Activated gamma-delta T cell treated with Interleukin-2 at 50 U/mL for 16 hours (primary cell): Measurements from ENCODE around the gene POTEE.
"Not testable (repeated sequence)": the region's sequence is repeated elsewhere in the genome, so short reads cannot be mapped to it uniquely, and the experiment has no call there.

Experiments used
- DNase-seq: peaks from one replicate; pipeline ENCODE4 v3.0.0-alpha.2; 2020

The POTEE gene

GRCh38 chr2:131209030-131209772, at the start of gene POTEE:
Gene POTEE, plus strand, starts transcription at chr2:131209536. Its CDS starts 8,867 bp downstream, at chr2:131218403.
- not testable (repeated sequence) for DNase-seq

DNA sequence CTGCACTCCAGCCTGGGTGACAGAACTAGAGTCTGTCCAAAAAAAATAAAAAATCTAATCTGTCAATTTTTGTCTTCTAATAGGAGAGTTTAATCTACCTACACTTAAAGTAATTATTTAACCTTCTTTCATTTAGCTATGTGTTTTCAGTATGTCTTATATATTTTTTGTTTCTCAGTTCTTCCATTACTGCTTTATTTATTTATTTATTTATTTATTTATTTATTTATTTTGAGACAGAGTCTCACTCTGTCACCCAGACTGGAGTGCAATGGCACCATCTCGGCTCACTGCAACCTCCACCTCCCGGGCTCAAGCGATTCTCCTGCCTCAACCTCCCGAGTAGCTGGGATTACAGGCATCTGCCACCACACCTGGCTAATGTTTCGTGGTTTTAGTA, 43.8 kb upstream of the POTEE start:
- DNase-seq: not testable (repeated sequence)

- DNase-seq: no peak
Measured at GRCh38 chr2:131168538-131168937, 40.8 kb upstream of the POTEE start.

DNA sequence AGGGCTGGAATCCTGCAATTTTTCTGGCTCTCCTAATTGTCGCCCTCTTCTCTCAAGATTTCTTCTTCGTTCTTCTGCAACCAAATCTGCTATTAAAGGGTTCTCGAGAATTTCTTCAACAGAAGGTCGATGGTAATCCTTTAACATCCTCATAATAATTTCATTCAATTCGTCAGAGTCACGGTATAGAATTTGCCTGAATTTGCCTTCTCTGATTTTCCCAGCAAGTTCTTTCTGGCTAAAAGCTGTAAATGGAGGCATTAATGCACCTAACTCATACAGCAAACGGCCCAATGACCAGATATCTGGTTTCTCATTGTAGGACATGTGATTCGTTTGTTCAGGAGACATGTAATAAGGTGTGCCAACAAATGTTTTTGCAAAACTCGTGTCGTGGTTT, 31.3 kb upstream of the POTEE start:
- DNase-seq: not testable (repeated sequence)

GRCh38 chr2:131178721-131179418, 30.5 kb upstream of the POTEE start:
- DNase-seq: not testable (repeated sequence)

DNA sequence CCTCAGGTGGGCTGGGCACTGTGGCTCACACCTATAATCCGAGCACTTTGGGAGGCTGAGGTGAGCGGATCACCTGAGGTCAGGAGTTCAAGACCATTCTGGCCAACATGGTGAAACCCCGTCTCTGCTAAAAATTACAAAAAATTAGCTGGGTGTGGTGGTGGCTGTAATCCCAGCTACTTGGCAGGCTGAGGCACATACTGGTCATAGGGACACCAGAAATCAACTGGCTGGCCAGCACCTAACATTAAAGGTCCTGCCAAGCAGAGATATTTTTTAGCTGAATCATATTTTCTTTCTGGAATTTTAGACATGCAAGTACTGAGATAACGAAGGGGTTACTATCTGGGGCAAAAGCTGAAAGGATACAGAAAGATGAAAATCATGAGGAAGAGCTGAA, 27.9 kb upstream of the POTEE start:
- not testable (repeated sequence) for DNase-seq

DNA sequence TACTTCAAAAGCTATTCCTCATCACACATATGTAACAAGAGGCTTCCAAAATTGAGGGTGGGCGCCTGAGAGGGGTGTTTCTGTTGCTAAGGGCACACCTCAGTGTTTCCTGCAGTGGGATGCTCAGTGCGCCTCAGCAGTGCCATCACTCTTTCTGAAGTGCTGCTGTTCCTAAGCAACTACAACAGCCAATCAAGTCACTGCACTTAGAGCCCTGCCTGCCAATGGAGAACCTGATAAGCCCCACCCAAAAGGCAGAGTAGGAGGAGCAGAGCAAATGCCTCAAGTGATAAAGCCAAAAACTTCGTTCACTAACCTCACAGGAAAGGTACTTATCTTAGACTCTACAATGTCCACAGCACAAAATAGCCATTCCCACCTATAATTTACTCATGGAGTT, 15.9 kb upstream of the POTEE start:
- not testable (repeated sequence) for DNase-seq

GRCh38 chr2:131196186-131196585, 13.2 kb upstream of the POTEE start:
- not testable (repeated sequence) for DNase-seq

DNA sequence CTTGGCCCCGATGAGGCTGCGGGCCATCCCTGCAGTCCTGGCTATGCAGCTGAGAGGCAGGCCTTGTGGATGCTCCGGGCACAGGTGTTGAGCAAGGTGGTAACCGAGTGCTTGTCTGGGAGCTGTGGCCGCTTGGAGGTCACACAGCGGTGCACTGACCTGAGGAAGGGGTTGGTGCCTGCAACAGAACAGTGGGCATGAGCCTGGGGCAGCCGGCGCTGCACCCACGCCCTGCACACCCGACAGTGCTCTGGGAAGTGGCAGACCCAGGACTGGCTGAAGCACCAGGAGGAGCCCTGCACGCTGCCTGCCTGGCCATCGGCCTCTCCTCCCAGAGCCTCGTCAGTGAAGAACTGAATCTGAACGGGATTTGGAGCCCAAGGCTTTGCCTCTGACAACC, 8.2 kb upstream of the POTEE start:
- DNase-seq: no peak

- not testable (repeated sequence) for DNase-seq
Measured at GRCh38 chr2:131207839-131208238, 1.5 kb upstream of the POTEE start.

DNA sequence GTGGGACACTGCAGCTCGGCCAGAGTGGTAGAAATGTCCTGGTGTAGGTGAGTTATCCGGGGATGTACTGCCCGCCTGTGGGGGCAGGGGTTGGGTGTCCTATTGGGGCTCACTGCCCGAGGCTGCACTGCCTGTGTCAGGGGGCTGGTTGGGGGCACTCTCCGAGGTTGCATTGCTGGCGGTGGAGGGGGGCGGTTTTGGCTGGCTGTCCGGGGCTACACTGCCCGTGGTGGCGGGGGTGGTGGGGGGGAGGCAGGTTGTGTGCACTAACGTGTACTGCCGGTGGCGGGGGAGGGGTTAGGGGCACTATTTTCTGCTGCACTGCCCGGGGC, 403 bp downstream of the POTEE start:
- not testable (repeated sequence) for DNase-seq

DNA sequence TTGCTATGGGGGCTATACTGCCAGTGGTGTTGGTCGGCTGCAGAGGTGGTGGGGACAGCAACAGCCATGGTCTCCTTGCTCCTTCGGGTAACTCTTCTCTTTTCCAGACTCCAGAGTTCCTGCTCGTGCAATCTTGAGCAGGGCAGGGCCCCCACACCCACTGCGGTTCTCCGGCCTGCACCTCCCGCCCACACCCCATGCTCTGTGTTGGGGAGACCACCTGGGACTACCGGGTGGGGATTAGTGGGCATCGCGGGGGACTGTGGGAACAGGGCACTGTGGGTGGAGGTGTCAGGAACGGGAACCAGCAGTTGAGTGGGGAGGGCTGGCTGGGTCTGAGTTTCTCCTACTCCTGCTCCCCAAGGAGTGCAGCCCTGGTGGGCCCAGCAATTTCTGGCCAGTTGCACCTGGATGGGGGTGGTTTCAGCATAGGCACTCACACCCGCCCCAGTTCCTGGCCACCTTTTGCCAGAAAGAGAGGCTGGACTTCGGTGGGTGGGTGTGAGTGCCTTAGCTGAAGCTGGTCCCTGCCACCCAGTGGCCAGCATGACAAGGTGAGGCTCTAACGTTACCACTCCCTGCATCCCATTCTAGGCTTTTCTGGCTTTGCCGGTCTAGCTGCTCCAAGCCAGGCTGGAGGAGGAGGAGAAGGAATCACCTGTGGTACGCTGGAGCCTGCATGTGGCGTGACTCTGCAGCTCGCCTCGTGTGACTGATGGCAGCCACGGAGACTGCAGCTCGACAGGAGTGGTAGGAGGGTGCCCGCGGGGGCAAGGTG, 1.3 kb downstream of the POTEE start:
- DNase-seq: not testable (repeated sequence)

DNA sequence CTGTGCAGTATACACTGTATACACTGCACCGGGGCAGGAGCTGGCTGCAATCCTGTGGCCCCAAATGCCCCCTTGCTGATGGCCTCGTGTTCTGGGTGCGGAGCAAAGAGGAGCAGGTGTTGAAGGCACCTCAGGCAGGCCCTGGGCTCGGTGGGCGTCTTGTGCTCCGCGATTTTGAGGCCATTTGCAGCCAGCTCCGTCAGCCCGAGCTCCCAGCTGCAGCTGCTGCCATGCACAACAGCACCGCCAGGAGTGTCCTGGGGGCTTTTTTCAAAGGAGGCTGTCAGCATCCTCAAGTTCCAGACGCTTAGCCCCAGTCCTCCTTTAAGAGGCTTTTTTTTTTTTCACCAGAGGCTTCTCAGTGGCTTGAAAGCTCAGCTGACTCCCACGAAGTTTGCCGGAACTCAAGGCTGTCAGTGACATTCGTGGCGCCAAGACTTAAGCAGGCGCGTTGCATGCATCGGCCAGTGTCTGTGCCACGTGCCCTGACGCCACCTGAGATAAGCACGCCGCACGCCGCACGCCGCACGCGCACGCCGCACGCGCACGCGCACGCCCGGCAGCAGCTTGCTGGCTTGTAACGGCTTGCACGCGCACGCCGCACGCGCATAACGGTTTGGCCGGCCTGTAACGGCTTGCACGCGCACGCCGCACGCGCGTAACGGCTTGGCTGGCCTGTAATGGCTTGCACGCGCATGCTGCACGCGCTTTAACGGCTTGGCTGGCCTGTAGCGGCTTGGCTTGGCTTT, 8.1 kb downstream of the POTEE start:
- DNase-seq: not testable (repeated sequence)

DNA sequence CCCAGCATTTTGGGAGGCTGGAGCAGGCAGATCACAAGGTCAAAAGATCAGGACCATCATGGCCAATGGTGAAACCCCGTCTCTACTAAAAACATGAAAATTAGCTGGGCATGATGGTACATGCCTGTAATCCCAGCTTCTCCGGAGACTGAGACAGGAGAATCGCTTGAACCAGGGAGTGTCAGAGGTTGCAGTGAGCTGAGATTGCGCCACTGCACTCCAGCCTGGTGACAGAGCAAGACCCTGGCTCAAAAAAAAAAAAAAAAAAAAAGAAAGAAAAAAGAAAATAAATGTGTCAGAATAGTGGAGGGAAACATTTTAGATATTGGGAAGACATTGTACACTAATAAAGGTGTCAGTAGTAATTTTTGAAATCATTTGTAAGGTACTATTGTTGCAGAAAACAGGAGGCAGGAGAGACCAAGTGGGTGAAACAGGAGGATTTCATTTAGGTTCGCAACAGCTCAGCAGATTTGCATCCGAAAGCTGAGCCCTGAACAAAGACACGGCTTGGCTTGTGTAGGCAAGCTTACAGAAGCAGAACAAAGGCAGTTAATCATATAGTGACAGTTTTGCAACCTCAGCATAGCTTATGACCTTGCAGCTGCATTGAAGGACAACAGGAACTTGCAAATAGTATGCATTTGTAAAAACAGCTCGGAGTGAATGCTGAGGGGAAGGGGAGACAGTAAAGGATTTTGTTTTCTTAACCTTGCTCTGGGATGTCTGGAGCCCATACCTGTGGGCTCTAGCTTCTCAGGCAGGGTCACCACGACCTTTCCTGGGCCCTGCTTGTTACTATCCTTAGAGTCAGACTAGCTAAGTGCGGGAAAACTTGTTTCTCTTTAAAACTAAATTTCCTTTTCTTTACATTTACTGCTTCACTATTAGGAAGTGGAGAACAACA, 26.5 kb downstream of the POTEE start:
- not testable (repeated sequence) for DNase-seq
